T-helper 9 cell (primary cell): ENCODE data around the gene RRP8.

Experiments used
- DNase-seq: peaks from one replicate; pipeline ENCODE4 v3.0.0-alpha.2; 2020

The RRP8 gene

DNA sequence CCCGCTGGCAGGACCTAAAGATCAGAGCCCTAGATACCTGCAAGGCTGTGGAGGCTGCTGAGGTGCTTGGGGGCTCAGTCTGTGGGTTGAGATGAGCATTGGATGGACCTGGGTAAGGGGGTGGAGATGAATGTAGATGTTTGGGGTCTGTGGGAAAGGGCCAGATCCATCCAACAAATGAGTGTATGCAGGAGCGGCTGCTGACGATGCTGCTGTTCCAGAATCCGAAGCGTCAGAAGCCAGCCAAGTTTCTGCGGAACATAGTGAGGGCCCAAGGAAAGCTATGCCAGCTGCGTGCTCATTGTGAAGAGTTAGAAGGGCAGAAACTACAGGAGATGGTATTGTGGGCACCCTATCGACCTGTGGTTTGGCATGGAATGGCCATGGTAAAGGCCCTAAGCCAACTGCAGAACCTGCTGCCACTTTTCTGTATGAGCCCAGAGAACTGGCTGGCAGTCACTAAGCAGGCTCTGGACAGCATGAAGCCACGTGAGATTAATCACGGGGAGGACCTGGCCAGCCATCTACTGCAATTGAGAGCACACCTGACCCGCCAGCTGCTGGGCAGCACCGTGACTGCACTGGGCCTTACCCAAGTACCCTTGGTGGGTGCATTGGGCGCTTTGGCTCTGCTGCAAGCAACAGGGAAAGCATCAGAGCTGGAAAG, 36.6 kb downstream of the RRP8 start:
- DNase-seq: no peak

DNA sequence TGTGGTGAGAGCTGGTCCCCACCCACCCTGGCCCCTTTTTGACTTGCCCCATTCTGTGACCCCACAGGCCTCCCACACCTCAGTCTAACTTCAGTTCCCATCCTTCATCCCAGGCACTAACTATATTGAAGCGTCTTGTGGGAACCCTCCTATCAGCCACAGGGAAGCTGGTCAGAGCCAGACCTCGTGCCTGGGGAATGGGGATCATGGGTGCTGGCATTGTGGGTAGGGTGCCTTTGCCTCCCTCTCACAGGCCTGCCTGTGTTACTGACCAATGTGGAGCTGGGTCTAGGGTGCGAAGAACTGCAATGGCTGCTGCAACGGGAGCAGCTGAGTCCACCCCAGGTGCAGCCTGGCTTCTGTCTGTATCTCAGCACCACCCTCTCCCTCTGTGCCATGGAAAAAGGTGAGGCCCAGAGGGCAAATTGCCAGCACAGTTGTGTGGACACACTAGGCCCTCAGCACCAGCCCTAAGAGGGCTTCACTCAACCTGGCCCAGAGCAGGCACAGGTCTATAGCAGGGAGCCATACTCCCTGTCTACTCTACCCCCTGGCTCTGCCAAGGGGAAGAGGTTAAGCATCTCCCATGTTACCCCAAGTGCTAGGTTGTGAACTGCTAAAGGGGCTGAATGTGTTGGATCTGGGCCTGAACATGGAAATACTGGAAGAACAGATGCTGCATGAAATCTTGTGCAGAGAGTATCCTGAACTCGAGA, 37.3 kb downstream of the RRP8 start:
- no peak for DNase-seq

DNA sequence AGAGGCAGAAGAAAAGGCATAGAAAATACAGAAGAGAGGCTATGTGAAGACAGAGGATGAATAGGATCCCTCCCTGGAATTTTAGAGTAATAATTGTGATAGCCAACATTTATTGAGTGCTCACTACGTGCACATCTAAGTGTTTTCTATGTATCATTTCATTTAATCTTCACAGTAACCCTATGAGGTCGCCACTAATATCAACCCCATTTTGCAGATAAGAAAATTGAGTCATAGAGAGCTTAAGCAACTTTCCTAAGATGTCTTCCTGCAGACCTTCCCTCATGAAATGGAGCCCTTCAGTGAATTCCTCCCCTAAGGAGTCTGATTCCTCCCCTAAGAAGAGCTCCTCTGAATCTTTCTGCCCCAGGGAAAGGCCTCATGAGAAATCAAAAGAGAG, 38.1 kb downstream of the RRP8 start:
- DNase-seq: no peak

DNA sequence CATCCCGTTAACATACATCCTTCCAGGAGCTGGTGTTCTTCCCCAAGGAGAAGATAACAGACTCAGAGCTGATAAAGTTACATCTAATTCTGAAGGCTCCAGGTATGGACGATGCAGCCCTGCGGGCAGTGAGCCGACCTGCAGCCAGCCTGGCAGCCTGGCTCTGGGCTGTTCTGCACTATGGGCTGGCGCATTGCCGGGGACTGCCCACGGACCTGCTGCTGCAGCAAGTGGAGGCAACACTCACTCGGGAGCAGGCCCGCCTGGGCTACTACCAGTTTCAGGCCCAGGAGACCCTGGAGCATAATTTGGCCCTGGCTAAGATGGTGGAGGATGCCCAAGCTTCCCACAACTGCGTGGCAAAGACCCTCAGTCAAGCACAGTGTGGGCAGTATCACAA, 39.7 kb downstream of the RRP8 start:
- DNase-seq: no peak

DNA sequence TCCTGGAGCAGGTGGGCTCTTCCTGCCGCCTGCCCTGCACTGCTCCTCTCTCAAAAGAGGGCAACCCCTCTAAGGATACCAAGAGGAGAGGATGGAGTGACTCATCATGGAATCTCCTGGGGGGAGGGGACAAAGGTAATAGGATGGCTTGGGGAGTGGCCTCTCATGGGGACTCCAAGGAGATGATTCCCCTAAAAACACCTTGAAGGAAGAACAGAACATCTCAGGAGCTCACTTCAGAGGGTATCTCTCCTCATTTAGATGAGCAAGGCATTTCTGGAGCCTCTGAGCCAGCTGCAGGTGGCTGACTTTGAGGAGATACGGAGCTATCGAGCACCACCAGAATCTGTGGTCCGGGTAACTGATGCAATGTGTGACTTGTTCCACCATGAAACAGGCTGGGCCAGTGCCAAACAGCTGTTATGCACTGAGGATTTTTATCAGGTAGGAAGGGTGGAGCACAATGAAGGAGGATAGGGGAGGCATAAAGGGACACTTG, 40.2 kb downstream of the RRP8 start:
- no peak for DNase-seq

DNA sequence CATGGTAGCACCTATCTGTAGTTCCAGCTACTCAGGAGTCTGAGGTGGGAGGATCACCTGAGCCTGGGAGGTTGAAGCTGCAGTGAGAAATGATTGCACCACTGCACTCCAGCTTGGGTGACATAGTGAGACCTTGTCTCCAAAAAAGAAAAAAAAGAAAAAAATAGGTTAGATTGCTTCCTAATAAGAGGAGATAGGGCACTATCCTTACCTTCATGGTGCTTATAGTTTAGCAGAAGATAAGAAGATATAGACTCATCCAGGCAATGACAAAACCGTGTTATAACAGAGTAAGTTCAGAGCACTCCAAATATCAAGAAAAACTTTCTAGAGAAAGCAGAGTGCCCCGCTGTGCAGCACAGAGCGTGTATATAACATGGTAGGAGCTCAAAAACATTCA, 42.1 kb downstream of the RRP8 start:
- DNase-seq: no peak

DNA sequence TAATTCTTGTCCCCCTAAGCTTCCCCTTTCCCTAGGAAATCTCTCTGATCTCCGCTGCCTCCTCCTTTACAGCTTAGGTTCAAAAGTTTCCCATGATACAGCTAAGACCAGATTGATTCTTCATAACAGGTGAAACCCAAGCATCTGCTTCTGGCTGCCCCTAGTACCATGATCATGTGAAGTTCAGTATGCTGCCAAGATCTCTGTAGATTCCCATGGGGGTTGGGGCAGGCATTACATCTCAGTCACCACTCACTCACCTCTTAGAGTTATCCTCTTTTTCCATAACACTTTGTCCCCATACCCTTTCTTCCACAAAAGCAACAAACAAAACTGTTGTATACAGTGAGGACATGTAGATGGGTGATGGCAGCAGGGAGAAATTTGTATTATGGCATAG, 44.0 kb downstream of the RRP8 start:
- DNase-seq: no peak

DNA sequence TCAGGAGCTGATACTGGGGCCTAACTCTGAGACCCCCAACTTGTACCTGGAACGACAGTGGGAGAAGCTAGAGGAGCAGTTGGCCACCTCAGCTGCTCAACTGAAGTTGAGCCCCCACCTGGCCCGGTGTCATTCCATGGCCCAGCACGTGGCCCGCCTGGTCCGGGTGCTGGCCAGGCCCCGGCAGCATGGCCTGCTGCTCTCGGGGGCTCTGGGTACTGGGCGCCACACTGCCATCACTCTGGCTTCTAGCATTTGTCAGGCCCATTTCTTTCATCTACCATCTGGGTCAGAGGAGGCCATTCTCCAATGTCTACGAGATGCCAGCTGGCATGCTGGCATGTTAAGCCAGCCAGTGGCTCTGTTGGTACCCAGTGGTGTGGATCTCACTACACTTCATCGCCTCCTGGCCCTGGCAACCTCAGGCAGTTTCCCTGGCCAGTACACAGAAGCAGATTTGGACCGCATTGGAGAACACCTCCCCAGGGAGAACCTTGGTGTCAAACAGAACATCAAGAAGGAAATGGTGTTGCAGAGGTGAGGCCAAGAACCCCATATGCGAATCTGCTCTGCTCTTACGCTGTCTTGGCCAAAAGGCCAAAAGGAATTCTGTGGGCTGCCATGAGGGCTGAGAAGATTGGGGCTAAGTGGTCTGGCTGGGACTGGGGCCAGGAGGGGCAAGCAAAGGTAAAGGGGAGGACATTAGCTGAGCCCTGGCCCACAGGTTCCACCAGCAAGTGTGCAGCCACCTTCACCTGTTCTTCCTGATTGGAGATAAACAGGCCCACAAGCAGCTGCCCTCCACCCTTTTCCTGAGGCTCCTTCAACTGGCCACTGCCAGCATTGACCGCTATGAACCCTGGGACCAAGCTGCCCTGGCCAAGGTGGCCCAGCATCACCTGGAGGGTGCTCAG, 45.4 kb downstream of the RRP8 start:
- no peak for DNase-seq

DNA sequence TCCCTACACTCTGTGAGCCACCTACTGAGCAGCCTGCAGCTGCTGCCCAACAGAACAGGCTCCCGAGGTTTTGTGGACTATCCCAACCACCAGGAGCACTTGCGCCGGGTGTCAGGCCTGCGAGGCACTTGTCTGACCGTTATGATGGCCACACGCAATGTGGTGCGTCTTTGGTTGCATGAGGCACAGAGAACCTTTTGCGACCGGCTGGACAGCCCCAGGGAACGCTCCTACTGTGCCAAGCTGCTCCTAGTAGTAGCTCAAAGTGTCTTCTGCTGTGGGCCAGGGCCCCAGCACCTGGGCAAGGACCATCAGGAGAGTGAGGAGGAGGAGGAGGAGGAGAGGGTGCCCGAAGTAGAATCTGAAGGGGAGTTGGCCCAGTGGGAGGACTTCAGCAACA, 46.4 kb downstream of the RRP8 start:
- DNase-seq: no peak

DNA sequence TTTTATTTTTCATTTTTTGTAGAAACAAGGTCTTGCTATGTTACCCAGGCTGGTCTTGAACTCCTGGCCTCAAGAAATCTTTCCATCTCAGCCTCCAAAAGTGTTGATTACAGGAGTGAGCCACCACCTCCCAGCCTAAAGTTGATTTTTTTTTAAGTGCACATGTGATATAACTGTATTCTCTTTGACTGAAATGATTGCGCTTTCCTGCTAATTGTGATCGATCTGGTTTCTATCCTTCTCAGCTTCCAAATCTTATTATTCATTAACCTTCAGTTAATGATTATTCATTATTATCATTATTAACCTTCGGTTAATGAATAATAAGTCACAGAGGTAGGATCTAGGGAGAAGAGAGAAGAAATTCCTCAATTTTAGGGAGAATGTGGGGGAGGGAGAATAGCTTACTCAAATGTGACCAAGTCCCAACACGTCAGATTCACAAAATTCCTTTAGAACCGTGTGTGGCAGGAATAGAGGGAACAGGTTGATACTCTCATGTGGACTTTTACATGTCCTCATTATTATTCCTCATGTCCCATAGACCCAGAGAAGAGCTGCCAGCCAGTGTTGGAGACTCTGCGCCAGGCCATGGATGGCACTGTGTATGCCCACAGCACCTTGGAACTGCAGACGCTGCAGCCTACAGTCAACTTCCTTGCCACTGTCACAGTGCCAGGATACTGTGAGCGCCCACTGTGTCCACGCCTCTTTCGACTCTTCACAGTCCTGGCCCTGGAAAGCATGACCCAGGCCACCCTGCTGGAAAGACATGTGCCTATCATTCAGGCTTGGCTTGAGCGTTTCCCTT, 47.1 kb downstream of the RRP8 start:
- DNase-seq: no peak

DNA sequence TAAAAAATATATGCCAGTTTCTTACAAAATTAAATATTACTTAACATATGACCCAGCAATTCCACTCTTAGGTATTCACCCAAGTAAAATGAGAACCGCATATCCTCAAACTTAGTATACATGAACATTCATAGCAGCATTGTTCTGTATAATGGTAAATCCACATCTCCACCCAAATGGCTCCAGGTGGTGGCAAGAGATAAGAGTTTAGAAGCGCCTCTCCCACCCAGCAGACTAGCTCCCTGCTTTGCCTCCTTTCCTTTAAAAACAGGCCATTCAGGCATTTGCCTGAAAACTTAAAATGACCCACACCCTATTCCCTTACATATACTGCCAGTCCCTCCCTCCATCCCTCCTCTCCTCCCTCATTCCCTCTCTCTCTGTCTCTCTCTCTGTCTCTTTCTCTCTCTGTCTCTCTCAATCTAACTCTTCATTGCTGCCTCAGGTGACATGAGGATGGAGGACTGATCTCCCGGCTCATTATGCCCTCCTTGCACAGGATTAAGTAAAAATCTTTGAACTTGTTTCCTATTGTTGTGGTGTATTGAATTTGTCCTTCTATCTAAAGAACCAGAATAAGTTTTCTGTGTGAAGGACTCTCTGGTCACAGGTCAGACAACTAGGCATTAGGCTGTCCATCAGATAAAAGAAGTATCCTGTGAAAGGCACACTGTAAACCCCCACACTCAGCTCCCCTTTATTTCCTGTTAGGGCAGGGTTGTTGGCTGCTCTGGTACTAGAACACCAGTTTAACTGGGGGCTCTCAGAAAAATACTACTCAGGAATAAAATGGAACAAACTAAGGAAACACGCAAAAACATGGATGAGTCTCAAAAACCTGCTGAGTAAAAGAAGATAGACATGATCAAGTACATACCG, 48.3 kb downstream of the RRP8 start:
- DNase-seq: no peak

DNA sequence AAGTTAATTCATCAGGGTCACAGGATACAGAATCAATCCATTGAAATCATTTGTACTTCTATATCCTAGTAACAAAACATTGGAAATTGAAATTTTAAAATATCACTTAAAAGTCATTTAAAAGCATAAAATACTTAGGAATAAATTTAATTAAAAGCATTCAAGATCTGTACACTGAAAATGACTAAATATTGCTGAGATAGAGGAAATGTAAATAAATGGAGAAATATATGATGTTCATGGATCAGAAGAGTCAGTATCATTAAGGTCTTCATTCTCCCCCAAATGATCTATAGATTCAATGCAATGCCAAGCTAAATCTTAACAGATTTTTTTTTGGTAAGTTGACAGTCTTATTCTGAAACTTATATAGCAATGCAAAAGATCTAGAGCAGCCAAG, 49.8 kb downstream of the RRP8 start:
- no peak for DNase-seq

DNA sequence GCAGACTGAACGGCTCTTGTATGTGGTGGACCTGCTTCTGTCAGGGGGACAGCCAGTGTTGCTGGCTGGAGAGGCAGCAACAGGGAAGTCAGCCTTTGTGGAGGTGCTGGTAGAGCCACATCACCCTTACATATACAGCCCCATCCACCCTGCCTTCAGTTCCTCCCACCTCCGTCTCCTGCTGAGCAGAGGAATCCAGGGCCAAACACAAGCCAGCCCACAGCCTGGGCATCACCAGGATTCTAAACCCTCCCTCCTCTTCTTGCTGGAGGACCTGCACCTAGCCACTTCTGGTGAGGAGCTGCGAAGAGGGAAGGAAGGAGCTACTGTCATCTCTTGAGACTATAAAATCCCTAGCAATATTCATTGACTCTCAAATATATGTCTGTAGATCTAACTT, 54.8 kb downstream of the RRP8 start:
- DNase-seq: no peak

DNA sequence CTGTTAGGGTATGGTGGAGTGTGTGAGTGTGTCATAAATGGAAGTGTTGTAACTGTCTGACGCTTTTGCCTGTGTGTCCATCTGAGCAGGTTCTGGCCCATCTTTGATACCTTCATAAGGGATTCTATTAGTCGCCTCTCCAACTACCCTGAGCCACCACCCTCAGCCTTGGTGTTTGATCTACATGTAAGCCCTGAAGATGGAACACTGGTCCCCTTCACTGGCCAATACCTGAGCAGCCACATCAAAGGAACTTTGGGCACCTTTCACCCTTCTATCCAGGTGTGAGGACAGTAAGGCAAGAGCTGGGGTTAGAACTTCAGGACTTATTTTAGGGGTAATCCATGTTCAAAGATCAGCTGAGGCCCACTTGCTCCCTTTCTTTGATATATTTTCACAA, 55.3 kb downstream of the RRP8 start:
- no peak for DNase-seq

DNA sequence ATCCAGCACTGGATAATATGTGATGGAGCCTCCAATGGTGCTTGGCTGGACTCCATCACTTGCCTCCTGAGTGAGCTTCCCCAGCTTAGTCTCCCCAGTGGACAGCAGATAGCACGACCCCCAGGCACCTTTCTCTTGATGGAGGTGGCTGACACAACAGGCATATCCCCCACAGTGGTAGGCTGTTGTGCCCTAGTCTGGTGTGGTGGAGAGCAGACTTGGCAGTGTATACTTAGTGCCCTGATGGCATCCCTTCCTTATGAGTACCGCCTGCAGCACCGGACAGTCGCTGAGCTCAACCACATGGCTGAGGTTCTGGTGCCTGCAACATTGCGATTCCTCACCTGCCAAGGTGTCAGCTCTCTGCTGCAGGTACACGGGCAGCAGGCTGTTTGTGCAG, 56.2 kb downstream of the RRP8 start:
- DNase-seq: no peak

DNA sequence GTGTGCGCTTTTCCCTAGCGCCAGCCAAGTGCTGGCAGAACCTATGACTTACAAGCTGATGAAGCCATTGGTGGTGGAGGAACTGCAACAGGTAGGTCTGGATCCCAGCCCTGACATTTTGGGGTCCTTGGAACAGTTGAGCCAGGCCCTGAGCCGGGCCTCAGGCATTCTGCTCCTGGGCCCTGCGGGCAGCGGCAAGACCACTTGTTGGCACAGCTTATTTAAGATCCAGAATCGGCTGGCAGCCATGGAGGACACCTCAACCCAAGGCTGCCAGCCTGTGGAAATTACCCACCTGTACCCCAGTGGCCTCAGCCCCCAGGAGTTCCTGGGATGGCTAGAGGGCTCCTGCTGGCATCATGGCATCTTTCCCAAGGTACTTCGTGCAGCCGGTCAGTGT, 56.7 kb downstream of the RRP8 start:
- DNase-seq: no peak

DNA sequence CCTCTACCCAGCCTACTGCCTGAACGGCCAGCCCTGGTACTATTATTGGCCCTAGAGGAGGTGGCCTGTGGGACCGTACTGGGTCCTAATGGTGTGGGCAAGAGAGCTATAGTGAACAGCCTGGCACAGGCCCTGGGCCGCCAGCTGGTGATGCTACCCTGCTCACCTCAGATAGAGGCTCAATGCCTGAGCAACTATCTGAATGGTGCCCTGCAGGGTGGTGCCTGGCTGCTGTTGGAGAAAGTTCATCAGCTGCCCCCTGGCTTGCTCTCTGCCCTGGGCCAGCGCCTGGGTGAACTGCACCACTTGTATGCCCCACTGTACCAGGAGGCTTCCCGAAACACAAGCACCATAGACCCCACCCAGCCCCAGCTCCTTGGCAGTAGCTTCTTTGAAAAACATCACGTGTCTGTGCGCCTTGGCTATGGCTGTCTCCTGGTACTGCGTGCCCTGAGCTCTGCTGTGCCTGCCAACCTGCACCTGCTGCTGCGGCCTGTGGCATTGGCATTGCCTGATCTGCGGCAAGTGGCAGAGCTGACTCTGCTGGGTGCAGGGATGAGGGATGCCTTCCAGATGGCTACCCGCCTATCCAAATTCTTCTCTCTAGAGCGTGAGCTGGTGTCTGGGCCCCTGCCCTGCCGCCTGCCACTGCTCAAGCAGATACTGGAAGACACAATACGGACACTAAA, 57.4 kb downstream of the RRP8 start:
- no peak for DNase-seq
